CD4-positive, CD25-positive, alpha-beta regulatory T cell (primary cell): ENCODE results near the gene PHLDA3. TPM values are rescaled to one million over a fixed set of nuclear protein-coding genes. Genes with fewer than 3 reads are reported as not detected.
A peak's percentile ranks its signal among the peaks of the same experiment; 100 is the strongest.

ENCODE experiments used
- ATAC-seq, 2 donors: fragments of 150-1000 bp; cut with Tn5 transposase; one replicate each; pipeline ENCODE4 v1.10.0; 2021; ENCODE audit warnings: low read depth in 2 of 2, moderate number of reproducible peaks in 2 of 2, moderate library complexity in 1 of 2
- DNase-seq, 3 donors: peaks; one replicate each; pipeline versions ENCODE4 v3.0.0 to v3.0.0-alpha.2; 2012 to 2022; ENCODE audit warnings: mixed read lengths in 1 of 3
- H3K27ac ChIP-seq: one replicate; pipeline ENCODE4 v1.7.0; 2013; ENCODE audit warnings: mild to moderate bottlenecking, low read length; ENCODE audit not compliant: insufficient read depth, poor library complexity, severe bottlenecking
- H3K27me3 ChIP-seq: one replicate; pipeline ENCODE4 v1.7.0; 2013; ENCODE audit warnings: low read length; ENCODE audit not compliant: control insufficient read depth, insufficient read depth
- H3K36me3 ChIP-seq: one replicate; pipeline ENCODE4 v1.7.0; 2013; ENCODE audit warnings: mild to moderate bottlenecking, low read length, moderate library complexity; ENCODE audit not compliant: control insufficient read depth, insufficient read depth
- H3K4me1 ChIP-seq: 2 replicates; pipeline ENCODE4 v1.7.0; 2013; ENCODE audit warnings: mild to moderate bottlenecking, low read length; ENCODE audit not compliant: insufficient read depth, control insufficient read depth, poor library complexity, severe bottlenecking
- H3K4me3 ChIP-seq: one replicate; pipeline ENCODE4 v1.7.0; 2013; ENCODE audit warnings: low read depth, mild to moderate bottlenecking, low read length, moderate library complexity
- H3K9me3 ChIP-seq, 2 experiments: 1 replicate in 1 of 2; 2 replicates in 1 of 2; pipeline ENCODE4 v1.7.0; 2013; ENCODE audit warnings: low read length in 2 of 2, mild to moderate bottlenecking in 1 of 2, moderate library complexity in 1 of 2; ENCODE audit not compliant: control insufficient read depth in 2 of 2
- H3K27ac Mint-ChIP-seq, 3 donors: one replicate each; pipeline ENCODE4 v1.8.0; 2020 to 2022; ENCODE audit warnings: mild to moderate bottlenecking in 3 of 3, mixed read lengths in 3 of 3, moderate library complexity in 2 of 3
- H3K27me3 Mint-ChIP-seq: one replicate; pipeline ENCODE4 v1.8.0; 2022; ENCODE audit warnings: mild to moderate bottlenecking, mixed read lengths
- H3K36me3 Mint-ChIP-seq: one replicate; pipeline ENCODE4 v1.8.0; 2020; ENCODE audit warnings: mixed read lengths
- H3K4me1 Mint-ChIP-seq, 4 donors: one replicate each; pipeline ENCODE4 v1.8.0; 2020 to 2022; ENCODE audit warnings: mixed read lengths in 4 of 4, mild to moderate bottlenecking in 1 of 4
- H3K4me3 Mint-ChIP-seq, 4 donors: one replicate each; pipeline ENCODE4 v1.8.0; 2020 to 2022; ENCODE audit warnings: mild to moderate bottlenecking in 4 of 4, mixed read lengths in 4 of 4, moderate library complexity in 3 of 4
- H3K9me3 Mint-ChIP-seq, 7 donors: one replicate each; pipeline ENCODE4 v1.8.0; 2020 to 2022; ENCODE audit warnings: mixed read lengths in 7 of 7, mild to moderate bottlenecking in 3 of 7, moderate library complexity in 2 of 7
- polyA plus RNA-seq, 4 donors: library from polyadenylated mRNA; unstranded; fragments of 300-500 nt; fragmentation: Illumina TruSeq; gene quantifications; one replicate each; pipeline ENCODE4 v1.2.3, GENCODE V29; 2021
- total RNA-seq: library from RNA; stranded (reverse); gene quantifications from one replicate; pipeline ENCODE4 v1.2.3, GENCODE V29; 2022

The PHLDA3 gene
- total and polyA plus RNA-seq, 5 donors from 2014 or later: 0.62 to 2.1 (median 1.4) TPM

GRCh38 chr1:201501812-201502510 lies 33.0 kb upstream of the PHLDA3 start:
- DNase-seq: no peak

GRCh38 chr1:201501144-201501543 lies 32.2 kb upstream of the PHLDA3 start:
- peaks cover 12% of the 10 kb centered on the region for H3K4me1 ChIP-seq
- no peaks in the 10 kb centered on the region for H3K9me3 Mint-ChIP-seq
- DNase-seq (no peak), ATAC-seq (no peak)
- peaks cover 3% of the 10 kb centered on the region for H3K36me3 Mint-ChIP-seq
- H3K27ac ChIP-seq: no peak overlapping the region
- H3K9me3 ChIP-seq: no peaks in the 10 kb centered on the region
- H3K4me1 Mint-ChIP-seq: peaks cover 13 to 41% (median 24%) of the 10 kb centered on the region in 4 donors
- H3K27me3 ChIP-seq: no peaks in the 10 kb centered on the region
- H3K36me3 ChIP-seq: peaks cover 8% of the 10 kb centered on the region
- H3K27ac Mint-ChIP-seq: peak overlapping the region in 2 of 3 donors; percentile 12 to 76
- H3K4me3 Mint-ChIP-seq: peak overlapping the region in 1 of 4 donors; percentile 27
- H3K27me3 Mint-ChIP-seq: no peaks in the 10 kb centered on the region
- H3K4me3 ChIP-seq: no peak overlapping the region

More at GRCh38 chr1:201501812-201502510, 33.0 kb upstream of the PHLDA3 start:
- no peak for ATAC-seq
- H3K27ac ChIP-seq: no peak overlapping the region
- H3K27ac Mint-ChIP-seq: no peak overlapping the region
- peaks cover 15 to 47% (median 27%) of the 10 kb centered on the region in 4 donors for H3K4me1 Mint-ChIP-seq
- H3K9me3 Mint-ChIP-seq: no peaks in the 10 kb centered on the region
- no peaks in the 10 kb centered on the region for H3K27me3 ChIP-seq
- no peak overlapping the region for H3K4me3 ChIP-seq
- H3K4me3 Mint-ChIP-seq: no peak overlapping the region
- H3K27me3 Mint-ChIP-seq: no peaks in the 10 kb centered on the region
- peaks cover 3% of the 10 kb centered on the region for H3K36me3 Mint-ChIP-seq
- H3K36me3 ChIP-seq: peaks cover 3% of the 10 kb centered on the region
- no peaks in the 10 kb centered on the region for H3K9me3 ChIP-seq
- peaks cover 16% of the 10 kb centered on the region for H3K4me1 ChIP-seq

GRCh38 chr1:201500670-201501120 lies 31.7 kb upstream of the PHLDA3 start:
- Histone ChIP-seq H3K36me3 (peaks cover 12% of the 10 kb centered on the region), H3K4me1 (peaks cover 8% of the 10 kb centered on the region), H3K27me3 (no peaks in the 10 kb centered on the region), H3K9me3 (no peaks in the 10 kb centered on the region), H3K27ac (no peak overlapping the region), H3K4me3 (no peak overlapping the region)
- ATAC-seq (no peak), DNase-seq (no peak)
- no peaks in the 10 kb centered on the region for H3K27me3 Mint-ChIP-seq
- peaks cover 7% of the 10 kb centered on the region for H3K36me3 Mint-ChIP-seq
- H3K4me3 Mint-ChIP-seq: no peak overlapping the region
- H3K4me1 Mint-ChIP-seq: peaks cover 9 to 36% (median 20%) of the 10 kb centered on the region in 4 donors
- peak overlapping the region in 2 of 3 donors; percentile 12 to 76 for H3K27ac Mint-ChIP-seq
- H3K9me3 Mint-ChIP-seq: no peaks in the 10 kb centered on the region

GRCh38 chr1:201499795-201500669 lies 31.0 kb upstream of the PHLDA3 start:
- Histone ChIP-seq H3K9me3 (no peaks in the 10 kb centered on the region), H3K27ac (no peak overlapping the region), H3K36me3 (peaks cover 18% of the 10 kb centered on the region), H3K27me3 (no peaks in the 10 kb centered on the region), H3K4me1 (peaks cover under 1% of the 10 kb centered on the region), H3K4me3 (no peak overlapping the region)
- DNase-seq: no peak
- ATAC-seq: no peak
- peak overlapping the region in 1 of 3 donors; percentile 52 for H3K27ac Mint-ChIP-seq
- no peaks in the 10 kb centered on the region for H3K9me3 Mint-ChIP-seq
- no peak overlapping the region for H3K4me3 Mint-ChIP-seq
- no peaks in the 10 kb centered on the region for H3K27me3 Mint-ChIP-seq
- H3K4me1 Mint-ChIP-seq: peaks cover 7 to 30% (median 18%) of the 10 kb centered on the region in 4 donors
- peaks cover 10% of the 10 kb centered on the region for H3K36me3 Mint-ChIP-seq

- Histone ChIP-seq H3K27me3 (no peaks in the 10 kb centered on the region), H3K9me3 (no peaks in the 10 kb centered on the region), H3K27ac (no peak overlapping the region), H3K4me3 (no peak overlapping the region), H3K36me3 (peaks cover 25% of the 10 kb centered on the region), H3K4me1 (no peaks in the 10 kb centered on the region)
- H3K36me3 Mint-ChIP-seq: peaks cover 18% of the 10 kb centered on the region
- H3K27ac Mint-ChIP-seq: peak overlapping the region in 1 of 3 donors; percentile 80
- H3K9me3 Mint-ChIP-seq: no peaks in the 10 kb centered on the region
- peaks cover 6 to 24% (median 15%) of the 10 kb centered on the region in 4 donors for H3K4me1 Mint-ChIP-seq
- H3K4me3 Mint-ChIP-seq: no peak overlapping the region
- no peaks in the 10 kb centered on the region for H3K27me3 Mint-ChIP-seq
- DNase-seq (no peak), ATAC-seq (no peak)
Measured at GRCh38 chr1:201499191-201499590, 30.2 kb upstream of the PHLDA3 start.

GRCh38 chr1:201498621-201499020 lies 29.6 kb upstream of the PHLDA3 start:
- peaks cover under 1 to 21% (median 12%) of the 10 kb centered on the region in 4 donors for H3K4me1 Mint-ChIP-seq
- no peaks in the 10 kb centered on the region for H3K27me3 Mint-ChIP-seq
- Histone ChIP-seq H3K4me3 (no peak overlapping the region), H3K27me3 (no peaks in the 10 kb centered on the region), H3K4me1 (no peaks in the 10 kb centered on the region), H3K27ac (no peak overlapping the region), H3K9me3 (no peaks in the 10 kb centered on the region), H3K36me3 (peaks cover 25% of the 10 kb centered on the region)
- H3K36me3 Mint-ChIP-seq: peaks cover 24% of the 10 kb centered on the region
- DNase-seq (no peak), ATAC-seq (no peak)
- no peak overlapping the region for H3K4me3 Mint-ChIP-seq
- no peak overlapping the region for H3K27ac Mint-ChIP-seq
- no peaks in the 10 kb centered on the region for H3K9me3 Mint-ChIP-seq

GRCh38 chr1:201497935-201498509 lies 29.0 kb upstream of the PHLDA3 start:
- Histone ChIP-seq H3K4me1 (no peaks in the 10 kb centered on the region), H3K27ac (no peak overlapping the region), H3K9me3 (no peaks in the 10 kb centered on the region), H3K4me3 (no peak overlapping the region), H3K27me3 (no peaks in the 10 kb centered on the region), H3K36me3 (peaks cover 27% of the 10 kb centered on the region)
- Mint-ChIP-seq H3K4me3 (no peak overlapping the region), H3K9me3 (no peaks in the 10 kb centered on the region), H3K27ac (peak overlapping the region in 2 of 3 donors; percentile 31 to 41), H3K27me3 (no peaks in the 10 kb centered on the region), H3K36me3 (peaks cover 30% of the 10 kb centered on the region), H3K4me1 (peaks cover 0 to 17% (median 11%) of the 10 kb centered on the region in 4 donors)
- no peak for DNase-seq
- no peak for ATAC-seq
